Glomerular endothelial cell (primary cell): ENCODE results near the gene SLC17A9. TPM values are rescaled to one million over a fixed set of nuclear protein-coding genes. Genes with fewer than 3 reads are reported as not detected.

ENCODE experiments used
- DNase-seq: peaks from one replicate; pipeline ENCODE4 v3.0.0-alpha.2; 2011; ENCODE audit warnings: low read depth, low spot score; ENCODE audit errors: extremely low read depth
- total RNA-seq: library from RNA; depleted of rRNA; stranded (reverse); fragments of >200 nt; gene quantifications from 2 replicates; pipeline ENCODE4 v1.2.3, GENCODE V29; 2015

The SLC17A9 gene
- 5.3 and 22.9 TPM in 2 replicates for total RNA-seq

- no peak for DNase-seq
Observed at GRCh38 chr20:62952373-62952967, at the start of gene SLC17A9. Gene SLC17A9, plus strand, starts transcription at chr20:62952709. Its CDS starts 122 bp downstream, at chr20:62952831.

- no peak for DNase-seq
Observed at GRCh38 chr20:62902926-62903615, 49.4 kb upstream of the SLC17A9 start.

- DNase-seq = no peak
Observed at GRCh38 chr20:62905536-62906117, 46.9 kb upstream of the SLC17A9 start.

GRCh38 chr20:62906209-62906608, 46.3 kb upstream of the SLC17A9 start:
- no peak for DNase-seq

GRCh38 chr20:62906647-62907375, 45.7 kb upstream of the SLC17A9 start:
- DNase-seq = no peak

GRCh38 chr20:62907384-62908317, 44.9 kb upstream of the SLC17A9 start:
- no peak for DNase-seq

GRCh38 chr20:62908971-62909791, 43.3 kb upstream of the SLC17A9 start:
- DNase-seq = no peak

GRCh38 chr20:62910217-62910766, 42.2 kb upstream of the SLC17A9 start:
- no peak for DNase-seq

GRCh38 chr20:62910777-62911497, 41.6 kb upstream of the SLC17A9 start:
- no peak for DNase-seq

GRCh38 chr20:62911701-62912280, 40.7 kb upstream of the SLC17A9 start:
- DNase-seq = no peak

GRCh38 chr20:62913043-62913630, 39.4 kb upstream of the SLC17A9 start:
- no peak for DNase-seq

GRCh38 chr20:62914436-62914835, 38.1 kb upstream of the SLC17A9 start:
- DNase-seq = no peak

GRCh38 chr20:62914970-62915457, 37.5 kb upstream of the SLC17A9 start:
- DNase-seq = no peak

- DNase-seq = no peak
Observed at GRCh38 chr20:62916703-62917476, 35.6 kb upstream of the SLC17A9 start.

GRCh38 chr20:62917720-62918119, 34.8 kb upstream of the SLC17A9 start:
- no peak for DNase-seq

- DNase-seq = no peak
Observed at GRCh38 chr20:62918147-62918546, 34.4 kb upstream of the SLC17A9 start.

GRCh38 chr20:62918831-62919230, 33.7 kb upstream of the SLC17A9 start:
- DNase-seq = no peak
